Measurements from ENCODE around the gene ICAM2. TPM values are rescaled to one million over a fixed set of nuclear protein-coding genes. Genes with fewer than 3 reads are reported as not detected.

Gene ICAM2
- total RNA-seq, 2 donors from 2014 or later, result 7.3 to 12.6 TPM

GRCh38 chr17:63973930-63974593 lies 46.4 kb downstream of the ICAM2 start:
- no peaks in the 10 kb centered on the region for H3K4me1 ChIP-seq (replicated peaks)
- no peak for DNase-seq (ENCODE audit: low spot score)
- intact Hi-C loops (cut with DNase I), result no loop called here
- H3K4me3 ChIP-seq, result no peak overlapping the region
- H3K27ac ChIP-seq, result no peak overlapping the region
- H3K27me3 ChIP-seq (replicated peaks; ENCODE audit: insufficient read depth), result no peaks in the 10 kb centered on the region
- no peaks in the 10 kb centered on the region for H3K9me3 ChIP-seq
- WGBS, result 64% methylated on average over 12 of the region's 12 CpGs
- H3K36me3 ChIP-seq, result no peaks in the 10 kb centered on the region
- no peak for TF ChIP-seq CTCF (IDR thresholded peaks at IDR 0.05)
- TF ChIP-seq POLR2A (IDR thresholded peaks at IDR 0.05), result no peak
- no peak for TF ChIP-seq POLR2AphosphoS5 (IDR thresholded peaks at IDR 0.05)

GRCh38 chr17:63973247-63973646 lies 47.2 kb downstream of the ICAM2 start:
- H3K27me3 ChIP-seq (replicated peaks; ENCODE audit: insufficient read depth), result no peaks in the 10 kb centered on the region
- no peaks in the 10 kb centered on the region for H3K36me3 ChIP-seq
- no peaks in the 10 kb centered on the region for H3K4me1 ChIP-seq (replicated peaks)
- WGBS, result 89% methylated on average over 6 of the region's 6 CpGs
- H3K9me3 ChIP-seq, result no peaks in the 10 kb centered on the region
- H3K27ac ChIP-seq, result no peak overlapping the region
- DNase-seq (ENCODE audit: low spot score), result no peak
- no peak overlapping the region for H3K4me3 ChIP-seq
- TF ChIP-seq POLR2A (IDR thresholded peaks at IDR 0.05) (no peak), CTCF (IDR thresholded peaks at IDR 0.05) (no peak), POLR2AphosphoS5 (IDR thresholded peaks at IDR 0.05) (no peak)
- intact Hi-C loops (cut with DNase I), result no loop called here

DNA sequence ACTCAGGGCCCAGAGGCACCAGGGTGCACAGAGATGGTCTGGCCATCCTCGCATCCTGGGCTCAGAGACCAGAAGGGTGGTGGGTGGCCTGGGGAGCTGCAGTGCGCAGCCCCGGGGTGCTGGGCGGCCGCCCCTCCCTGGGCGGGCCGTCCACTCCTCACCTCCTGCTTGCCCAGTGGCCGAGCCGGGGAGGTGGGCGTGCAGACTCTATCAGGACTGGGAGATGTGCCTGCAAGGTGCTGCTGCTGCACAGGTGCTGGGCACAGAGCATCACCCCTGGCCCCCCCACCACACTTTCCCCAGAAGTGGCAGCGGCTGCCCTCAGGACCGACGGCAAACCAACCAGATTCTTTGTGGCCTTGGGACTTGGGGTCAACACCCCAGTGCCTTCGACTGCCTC lies 47.6 kb downstream of the ICAM2 start, which contains the start of gene SCN4A:
SCN4A (minus strand) TSS at position 123 of the 400 bp plus-strand sequence; CDS start at position 46, 77 bp downstream.
- Histone ChIP-seq H3K4me3 (no peak within 1 kb of the TSS), H3K9me3 (no peaks in the 10 kb centered on the region), H3K27ac (no peak within 1 kb of the TSS), H3K36me3 (no peaks in the 10 kb centered on the region), H3K27me3 (replicated peaks; ENCODE audit: insufficient read depth) (no peaks in the 10 kb centered on the region), H3K4me1 (replicated peaks) (no peaks in the 10 kb centered on the region)
- no peak for DNase-seq (ENCODE audit: low spot score)
- 97% methylated on average over 13 of the region's 14 CpGs for WGBS
- no peak for TF ChIP-seq POLR2AphosphoS5 (IDR thresholded peaks at IDR 0.05)
- no peak for TF ChIP-seq CTCF (IDR thresholded peaks at IDR 0.05)
- TF ChIP-seq POLR2A (IDR thresholded peaks at IDR 0.05), result no peak
- intact Hi-C loops (cut with DNase I), result no loop called here

DNA sequence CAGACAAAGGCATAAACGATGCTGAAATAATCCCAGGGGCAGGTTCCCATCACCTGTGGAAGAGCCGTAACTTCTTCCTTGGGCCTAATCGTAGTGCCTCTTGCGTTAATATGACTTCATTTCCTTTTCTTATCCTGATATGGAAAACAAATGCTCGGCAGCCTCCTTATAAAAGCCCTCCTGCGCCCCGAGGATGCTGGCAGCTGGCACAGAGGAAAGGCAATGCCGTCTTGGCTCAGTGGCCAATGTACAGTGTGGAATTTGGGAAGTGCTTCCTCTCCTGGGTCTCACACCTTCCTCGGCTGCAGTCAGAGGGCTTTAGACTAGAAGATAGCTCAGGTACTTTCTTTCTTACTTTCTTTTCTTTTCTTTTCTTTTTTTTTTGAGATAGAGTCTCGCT lies 51.2 kb downstream of the ICAM2 start:
- Histone ChIP-seq H3K9me3 (no peaks in the 10 kb centered on the region), H3K27me3 (replicated peaks; ENCODE audit: insufficient read depth) (no peaks in the 10 kb centered on the region), H3K36me3 (no peaks in the 10 kb centered on the region), H3K4me3 (no peak overlapping the region), H3K4me1 (replicated peaks) (no peaks in the 10 kb centered on the region), H3K27ac (no peak overlapping the region)
- intact Hi-C loops (cut with DNase I), result no loop called here
- DNase-seq (ENCODE audit: low spot score), result no peak
- WGBS, result 63% methylated on average over 10 of the region's 10 CpGs
- TF ChIP-seq CTCF (IDR thresholded peaks at IDR 0.05) (no peak), POLR2AphosphoS5 (IDR thresholded peaks at IDR 0.05) (no peak), POLR2A (IDR thresholded peaks at IDR 0.05) (no peak)

GRCh38 chr17:63967953-63968352 lies 52.5 kb downstream of the ICAM2 start:
- Histone ChIP-seq H3K9me3 (no peaks in the 10 kb centered on the region), H3K27ac (no peak overlapping the region), H3K36me3 (no peaks in the 10 kb centered on the region), H3K4me1 (replicated peaks) (no peaks in the 10 kb centered on the region), H3K27me3 (replicated peaks; ENCODE audit: insufficient read depth) (no peaks in the 10 kb centered on the region), H3K4me3 (no peak overlapping the region)
- no peak for DNase-seq (ENCODE audit: low spot score)
- TF ChIP-seq POLR2A (IDR thresholded peaks at IDR 0.05), result no peak
- no peak for TF ChIP-seq CTCF (IDR thresholded peaks at IDR 0.05)
- no peak for TF ChIP-seq POLR2AphosphoS5 (IDR thresholded peaks at IDR 0.05)
- WGBS, result 93% methylated on average over 19 of the region's 19 CpGs
- intact Hi-C loops (cut with DNase I), result no loop called here
